K562 (cell line): ENCODE data around the gene FBXO17. TPM values are rescaled to one million over a fixed set of nuclear protein-coding genes. Genes with fewer than 3 reads are reported as not detected.

ENCODE experiments used
- ATAC-seq: fragments of 200-7000 bp; cut with Tn5 transposase; 3 replicates; pipeline ENCODE4 v1.9.1; 2020; ENCODE audit warnings: moderate library complexity
- BruUV-seq: library from RNA; stranded (reverse); fragments of 400-500 nt; replicated peaks from 2 replicates; lab custom pipeline; 2021; lab: Mats Ljungman, UMichigan
- CTCF ChIA-PET: fragments of 300-600 bp; formaldehyde crosslinking; extraction: SDS; loops from one replicate; lab custom pipeline; 2021; ENCODE audit warnings: low intra/inter-chr PET ratio; lab: Yijun Ruan, JAX
- POLR2A ChIA-PET: fragments of 300-600, 350-650 bp; sonication (Branson Sonifier 250); formaldehyde crosslinking; extraction: SDS; loops from one replicate; lab custom pipeline; 2021; ENCODE audit warnings: antibody characterized with exemption, inconsistent platforms; lab: Yijun Ruan, JAX
- DNase-seq, 4 experiments: peaks; one replicate each; pipeline versions ENCODE4 v3.0.0 to v3.0.0-alpha.2; 2011 to 2018; ENCODE audit warnings: low spot score in 3 of 4, mixed read lengths in 3 of 4; ENCODE audit errors: extremely low read depth in 1 of 4
- FAIRE-seq: peaks from 2 replicates; lab custom pipeline; 2011; peaks lifted over from hg19 to GRCh38; lab: Jason Lieb, UNC
- H2AFZ ChIP-seq: 2 replicates; pipeline ENCODE4 v1.6.0; 2011; ENCODE audit warnings: low read depth, low read length, control low read depth, inconsistent platforms
- H3K27ac ChIP-seq: fragments of 200-600 bp; 3 replicates; pipeline ENCODE4 v1.8.0; 2011; ENCODE audit warnings: low read depth, mild to moderate bottlenecking, control low read depth, inconsistent platforms, low read length, moderate library complexity, mixed read lengths; ENCODE audit errors: extremely low read depth
- H3K27me3 ChIP-seq, 2 experiments: fragments of 300-600 bp in 1 of 2; 2 replicates in 1 of 2; 3 replicates in 1 of 2; pipeline versions ENCODE4 v1.6.0 to v1.8.0; 2011; ENCODE audit warnings: inconsistent platforms in 2 of 2, low read length in 2 of 2, mild to moderate bottlenecking in 1 of 2, mixed read lengths in 1 of 2, moderate library complexity in 1 of 2; ENCODE audit not compliant: control insufficient read depth in 2 of 2, insufficient read depth in 2 of 2
- H3K36me3 ChIP-seq: fragments of 300-600 bp; 3 replicates; pipeline ENCODE4 v1.8.0; 2011; ENCODE audit warnings: mild to moderate bottlenecking, low read length, inconsistent platforms; ENCODE audit not compliant: control insufficient read depth, insufficient read depth
- H3K4me1 ChIP-seq, 2 experiments: fragments of 200-600 bp in 1 of 2; replicated peaks in 1 of 2; 2 replicates in 1 of 2; 3 replicates in 1 of 2; pipeline versions ENCODE4 v1.5.1 to v1.8.0; 2011; ENCODE audit warnings: inconsistent platforms in 2 of 2, low read length in 2 of 2, mild to moderate bottlenecking in 1 of 2, mixed read lengths in 1 of 2, moderate library complexity in 1 of 2; ENCODE audit not compliant: control insufficient read depth in 2 of 2, insufficient read depth in 2 of 2
- H3K4me2 ChIP-seq: 2 replicates; pipeline ENCODE4 v1.6.1; 2011; ENCODE audit warnings: low read length, control low read depth, inconsistent platforms, mixed read lengths; ENCODE audit not compliant: insufficient read depth
- H3K4me3 ChIP-seq: fragments of 200-600 bp; sonication (generic), shearing (Covaris generic); 2 replicates; pipeline ENCODE4 v1.5.1; 2016; ENCODE audit warnings: control low read depth, inconsistent platforms
- H3K79me2 ChIP-seq: fragments of 200-600 bp; 3 replicates; pipeline ENCODE4 v1.8.0; 2011; ENCODE audit warnings: low read length, inconsistent platforms; ENCODE audit not compliant: control insufficient read depth, insufficient read depth
- H3K9ac ChIP-seq, 2 experiments: 2 replicates each; pipeline versions ENCODE4 v1.6.0 to v1.6.1; 2011; ENCODE audit warnings: low read depth in 2 of 2, low read length in 2 of 2, control low read depth in 1 of 2, inconsistent platforms in 1 of 2, mild to moderate bottlenecking in 1 of 2, mixed read lengths in 1 of 2; ENCODE audit not compliant: insufficient read depth in 1 of 2
- H3K9me1 ChIP-seq: one replicate; pipeline ENCODE4 v1.6.0; 2011; ENCODE audit warnings: inconsistent platforms, mild to moderate bottlenecking, low read length, moderate library complexity; ENCODE audit not compliant: control insufficient read depth, insufficient read depth
- H3K9me3 ChIP-seq: replicated peaks from 2 replicates; pipeline ENCODE4 v1.5.1; 2011; ENCODE audit warnings: low read depth, low read length, inconsistent platforms; ENCODE audit not compliant: control insufficient read depth, insufficient read depth
- H4K20me1 ChIP-seq: replicated peaks from 2 replicates; pipeline ENCODE4 v1.6.1; 2011; ENCODE audit warnings: low read length, inconsistent platforms, mixed read lengths; ENCODE audit not compliant: control insufficient read depth, insufficient read depth
- HMGN3 ChIP-seq: IDR thresholded peaks from 2 replicates; pipeline ENCODE4 v1.6.1; 2011; ENCODE audit warnings: borderline replicate concordance, low read depth, mild to moderate bottlenecking, mixed read lengths, low read length; ENCODE audit not compliant: insufficient read length; ENCODE audit errors: extremely low read depth
- WGBS: fragments of 100-300 bp; shearing (Covaris generic); methylation state at CpG from one replicate; pipeline ENCODE4 v1.1.6; 2016; ENCODE audit warnings: low coverage, mixed read lengths; ENCODE audit not compliant: insufficient coverage; ENCODE audit errors: missing lambda C conversion rate; 5-methylcytosine and 5-hydroxymethylcytosine counted together
- in situ Hi-C: fragments of 300-500 bp; cut with MboI; formaldehyde crosslinking; loops from 4 replicates; pipeline ENCODE4 v1.15.0; 2018; ENCODE audit warnings: inconsistent platforms, mixed read lengths
- intact Hi-C: fragments of 100-400 bp; cut with micrococcal nuclease; formaldehyde crosslinking; loops from 2 replicates; pipeline ENCODE4 v1.14.2; 2022
- polyA plus RNA-seq, 8 experiments: library from polyadenylated mRNA; depleted of rRNA in 4 of 8; stranded (reverse) in 5 of 8; unstranded in 3 of 8; fragments of >200 nt; fragmentation: Nextera tagmentation in 2 of 8; fragmentation: Illumina TruSeq in 1 of 8; extraction: Ambion mirVana in 2 of 8; extraction: Trizol in 1 of 8; gene quantifications; 2 replicates each; pipeline versions ENCODE4 v1.2.1 to v1.2.3, GENCODE V29; 2011 to 2014; ENCODE audit warnings: inconsistent platforms in 1 of 8, missing spikeins in 1 of 8
- total RNA-seq, 7 experiments: library from RNA; depleted of rRNA in 6 of 7; stranded (reverse); fragments of >200 nt in 6 of 7; fragmentation: Illumina TruSeq in 2 of 7; extraction: Trizol in 2 of 7; gene quantifications; 2 replicates each; pipeline versions ENCODE4 v1.2.1 to v1.2.3, GENCODE V29; 2011 to 2021; ENCODE audit warnings: low replicate concordance in 1 of 7
- TF ChIP-seq, protein P1 (sequence below): sonication (generic); formaldehyde crosslinking; IDR thresholded peaks from 2 replicates; pipeline ENCODE4 v1.8.0; 2023; ENCODE audit warnings: mild to moderate bottlenecking, missing genetic modification reagents

Gene FBXO17
- total and polyA plus RNA-seq, 9 of the 15 experiments (the other 6 are each of a cell fraction or from before 2014, with no cell fraction given): 4.1 to 27.1 (median 19.0) TPM

DNA sequence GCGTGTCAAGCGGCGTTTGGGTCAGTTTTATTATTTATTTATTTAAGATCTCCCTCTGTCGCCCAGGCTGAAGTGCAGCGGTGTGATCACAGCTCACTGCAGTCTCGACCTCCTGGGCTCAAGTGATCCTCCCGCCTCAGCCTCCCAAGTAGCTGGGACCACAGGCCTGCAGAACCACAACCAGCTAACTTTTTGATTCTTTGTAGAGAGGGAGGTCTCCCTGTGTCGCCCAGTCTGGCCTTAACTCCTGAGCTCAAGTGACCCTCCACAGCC is 44.1 kb downstream of the FBXO17 start:
- ATAC-seq (no peak), DNase-seq (no peak), FAIRE-seq (no peak)
- peaks cover 32% of the 10 kb centered on the region for H3K36me3 ChIP-seq
- in situ Hi-C loops (no loop called here), intact Hi-C loops (loop anchor here (2.0 to 10.0 kb wide), 4 partner anchors 99 to 417 kb away; partner anchors contain the start of gene ECH1)
- peaks cover 18% of the 10 kb centered on the region for H3K9me3 ChIP-seq
- WGBS: 1% methylated on average over 7 of the region's 8 CpGs
- POLR2A ChIA-PET: interaction anchor here (0.9 to 1.6 kb wide), 4 partner anchors 11 to 336 kb away, joined by 3 to 5 read pairs (median 4); partner anchors contain the start of genes HNRNPL and RINL
- no peaks in the 10 kb centered on the region for H3K27me3 ChIP-seq
- H3K9ac ChIP-seq: peak overlapping the region; percentile 91 to 98
- BruUV-seq: no TSS peak
- H4K20me1 ChIP-seq: no peaks in the 10 kb centered on the region; the same call in 1 of the 2 replicates
- peaks cover 57% of the 10 kb centered on the region for H3K79me2 ChIP-seq
- H2AFZ ChIP-seq: no peak overlapping the region; the same call in 1 of the 2 replicates
- H3K27ac ChIP-seq: peak overlapping the region; percentile 92
- H3K4me3 ChIP-seq: peak overlapping the region; percentile 71
- peaks cover 0 to 18% of the 10 kb centered on the region in 2 experiments; a peak in 3 of 5 replicates for H3K4me1 ChIP-seq
- CTCF ChIA-PET: no interaction called here
- H3K9me1 ChIP-seq: no peaks in the 10 kb centered on the region
- H3K4me2 ChIP-seq: peak overlapping the region; percentile 100
- TF ChIP-seq HMGN3: no peak
- TF ChIP-seq, protein P1, sequence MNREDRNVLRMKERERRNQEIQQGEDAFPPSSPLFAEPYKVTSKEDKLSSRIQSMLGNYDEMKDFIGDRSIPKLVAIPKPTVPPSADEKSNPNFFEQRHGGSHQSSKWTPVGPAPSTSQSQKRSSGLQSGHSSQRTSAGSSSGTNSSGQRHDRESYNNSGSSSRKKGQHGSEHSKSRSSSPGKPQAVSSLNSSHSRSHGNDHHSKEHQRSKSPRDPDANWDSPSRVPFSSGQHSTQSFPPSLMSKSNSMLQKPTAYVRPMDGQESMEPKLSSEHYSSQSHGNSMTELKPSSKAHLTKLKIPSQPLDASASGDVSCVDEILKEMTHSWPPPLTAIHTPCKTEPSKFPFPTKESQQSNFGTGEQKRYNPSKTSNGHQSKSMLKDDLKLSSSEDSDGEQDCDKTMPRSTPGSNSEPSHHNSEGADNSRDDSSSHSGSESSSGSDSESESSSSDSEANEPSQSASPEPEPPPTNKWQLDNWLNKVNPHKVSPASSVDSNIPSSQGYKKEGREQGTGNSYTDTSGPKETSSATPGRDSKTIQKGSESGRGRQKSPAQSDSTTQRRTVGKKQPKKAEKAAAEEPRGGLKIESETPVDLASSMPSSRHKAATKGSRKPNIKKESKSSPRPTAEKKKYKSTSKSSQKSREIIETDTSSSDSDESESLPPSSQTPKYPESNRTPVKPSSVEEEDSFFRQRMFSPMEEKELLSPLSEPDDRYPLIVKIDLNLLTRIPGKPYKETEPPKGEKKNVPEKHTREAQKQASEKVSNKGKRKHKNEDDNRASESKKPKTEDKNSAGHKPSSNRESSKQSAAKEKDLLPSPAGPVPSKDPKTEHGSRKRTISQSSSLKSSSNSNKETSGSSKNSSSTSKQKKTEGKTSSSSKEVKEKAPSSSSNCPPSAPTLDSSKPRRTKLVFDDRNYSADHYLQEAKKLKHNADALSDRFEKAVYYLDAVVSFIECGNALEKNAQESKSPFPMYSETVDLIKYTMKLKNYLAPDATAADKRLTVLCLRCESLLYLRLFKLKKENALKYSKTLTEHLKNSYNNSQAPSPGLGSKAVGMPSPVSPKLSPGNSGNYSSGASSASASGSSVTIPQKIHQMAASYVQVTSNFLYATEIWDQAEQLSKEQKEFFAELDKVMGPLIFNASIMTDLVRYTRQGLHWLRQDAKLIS (CRISPR knock-in tag): 0 out of 2 replicates have a peak, but pooled peaks have one; percentile 7
